Gastrocnemius medialis (tissue), 4 donors: ENCODE measurements around the gene ZBTB2.

ENCODE experiments used
- CTCF ChIP-seq, 5 experiments: fragments of 450-650 bp in 3 of 5; fragments of 200-600 bp in 2 of 5; sonication (generic) in 2 of 5; IDR thresholded peaks in 4 of 5; conservative IDR thresholded peaks in 1 of 5; 1 replicate in 4 of 5; 2 replicates in 1 of 5; pipeline ENCODE4 v1.5.1; 2016 to 2019; ENCODE audit warnings: antibody characterized with exemption in 5 of 5, mild to moderate bottlenecking in 3 of 5, moderate library complexity in 3 of 5
- POLR2A ChIP-seq, 2 donors: fragments of 450-650 bp; IDR thresholded peaks; one replicate each; pipeline ENCODE4 v1.6.1; 2017; ENCODE audit warnings: antibody characterized with exemption in 2 of 2, mild to moderate bottlenecking in 2 of 2, moderate library complexity in 2 of 2

DNA sequence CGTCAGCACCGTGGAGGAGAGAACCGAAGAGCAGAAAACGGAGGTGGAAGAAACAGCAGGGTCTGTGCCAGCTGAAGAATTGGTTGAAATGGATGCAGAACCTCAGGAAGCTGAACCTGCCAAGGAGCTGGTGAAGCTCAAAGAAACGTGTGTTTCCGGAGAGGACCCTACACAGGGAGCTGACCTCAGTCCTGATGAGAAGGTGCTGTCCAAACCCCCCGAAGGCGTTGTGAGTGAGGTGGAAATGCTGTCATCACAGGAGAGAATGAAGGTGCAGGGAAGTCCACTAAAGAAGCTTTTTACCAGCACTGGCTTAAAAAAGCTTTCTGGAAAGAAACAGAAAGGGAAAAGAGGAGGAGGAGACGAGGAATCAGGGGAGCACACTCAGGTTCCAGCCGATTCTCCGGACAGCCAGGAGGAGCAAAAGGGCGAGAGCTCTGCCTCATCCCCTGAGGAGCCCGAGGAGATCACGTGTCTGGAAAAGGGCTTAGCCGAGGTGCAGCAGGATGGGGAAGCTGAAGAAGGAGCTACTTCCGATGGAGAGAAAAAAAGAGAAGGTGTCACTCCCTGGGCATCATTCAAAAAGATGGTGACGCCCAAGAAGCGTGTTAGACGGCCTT, 41.6 kb downstream of the ZBTB2 start:
- no peak for TF ChIP-seq CTCF (IDR thresholded peaks at IDR 0.05 in 4 of 5, conservative IDR thresholded peaks at IDR 0.05 in 1 of 5)
- no peak for TF ChIP-seq POLR2A (IDR thresholded peaks at IDR 0.05)
